ENCODE results near the gene PIK3C2A. TPM values are rescaled to one million over a fixed set of nuclear protein-coding genes. Genes with fewer than 3 reads are reported as not detected.

Gene PIK3C2A
- total and polyA plus RNA-seq, 2 of the 13 experiments (the other 11 are each of a cell fraction or from before 2014, with no cell fraction given) = 27.5 to 49.9 TPM

DNA sequence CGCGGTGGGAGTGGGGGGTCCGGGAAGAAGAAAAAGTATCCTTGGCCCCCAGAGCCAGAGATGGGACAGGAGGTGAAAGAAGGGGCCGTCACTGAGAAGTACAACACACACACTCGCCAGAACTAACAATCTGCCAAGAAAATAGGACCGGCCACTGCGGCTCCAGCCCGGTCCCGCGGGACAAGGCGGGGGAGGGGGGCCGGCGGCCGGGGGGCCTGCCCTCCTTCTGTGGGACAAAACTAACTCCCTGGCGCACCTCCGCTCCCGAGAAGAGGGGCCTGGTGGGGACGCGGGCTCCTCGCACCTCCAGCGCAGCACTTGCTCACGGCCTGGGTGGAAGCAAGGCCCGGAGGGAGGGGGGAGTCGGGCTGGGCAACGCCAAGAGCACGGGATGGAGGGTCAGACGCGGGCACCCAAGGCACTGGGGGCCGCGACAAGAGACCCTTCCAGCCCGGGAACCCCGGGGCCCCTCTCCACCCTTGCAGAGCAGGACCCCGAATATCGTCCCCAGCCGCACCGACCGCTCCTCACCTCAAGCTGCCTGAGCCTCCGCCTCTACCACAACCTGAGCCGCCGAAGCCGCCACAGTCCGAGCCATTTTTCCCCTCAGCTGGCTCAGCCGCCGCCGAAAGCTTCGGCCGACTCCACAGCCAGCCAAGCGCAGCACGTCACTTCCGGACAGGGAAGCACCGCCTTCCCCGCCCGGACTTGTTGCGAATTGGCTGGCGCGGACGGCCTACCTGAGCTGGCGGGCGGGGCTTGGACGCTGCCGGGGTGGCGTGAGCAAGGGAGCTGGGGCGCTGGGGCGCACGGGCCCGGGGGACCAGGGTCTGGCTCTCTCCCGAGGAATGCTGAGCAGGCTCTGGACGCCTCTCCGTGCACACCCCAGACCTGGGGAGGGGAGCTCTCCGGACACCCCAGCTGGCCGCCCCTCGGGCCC, at the start of gene PIK3C2A (continued):
- TF ChIP-seq, protein P1, sequence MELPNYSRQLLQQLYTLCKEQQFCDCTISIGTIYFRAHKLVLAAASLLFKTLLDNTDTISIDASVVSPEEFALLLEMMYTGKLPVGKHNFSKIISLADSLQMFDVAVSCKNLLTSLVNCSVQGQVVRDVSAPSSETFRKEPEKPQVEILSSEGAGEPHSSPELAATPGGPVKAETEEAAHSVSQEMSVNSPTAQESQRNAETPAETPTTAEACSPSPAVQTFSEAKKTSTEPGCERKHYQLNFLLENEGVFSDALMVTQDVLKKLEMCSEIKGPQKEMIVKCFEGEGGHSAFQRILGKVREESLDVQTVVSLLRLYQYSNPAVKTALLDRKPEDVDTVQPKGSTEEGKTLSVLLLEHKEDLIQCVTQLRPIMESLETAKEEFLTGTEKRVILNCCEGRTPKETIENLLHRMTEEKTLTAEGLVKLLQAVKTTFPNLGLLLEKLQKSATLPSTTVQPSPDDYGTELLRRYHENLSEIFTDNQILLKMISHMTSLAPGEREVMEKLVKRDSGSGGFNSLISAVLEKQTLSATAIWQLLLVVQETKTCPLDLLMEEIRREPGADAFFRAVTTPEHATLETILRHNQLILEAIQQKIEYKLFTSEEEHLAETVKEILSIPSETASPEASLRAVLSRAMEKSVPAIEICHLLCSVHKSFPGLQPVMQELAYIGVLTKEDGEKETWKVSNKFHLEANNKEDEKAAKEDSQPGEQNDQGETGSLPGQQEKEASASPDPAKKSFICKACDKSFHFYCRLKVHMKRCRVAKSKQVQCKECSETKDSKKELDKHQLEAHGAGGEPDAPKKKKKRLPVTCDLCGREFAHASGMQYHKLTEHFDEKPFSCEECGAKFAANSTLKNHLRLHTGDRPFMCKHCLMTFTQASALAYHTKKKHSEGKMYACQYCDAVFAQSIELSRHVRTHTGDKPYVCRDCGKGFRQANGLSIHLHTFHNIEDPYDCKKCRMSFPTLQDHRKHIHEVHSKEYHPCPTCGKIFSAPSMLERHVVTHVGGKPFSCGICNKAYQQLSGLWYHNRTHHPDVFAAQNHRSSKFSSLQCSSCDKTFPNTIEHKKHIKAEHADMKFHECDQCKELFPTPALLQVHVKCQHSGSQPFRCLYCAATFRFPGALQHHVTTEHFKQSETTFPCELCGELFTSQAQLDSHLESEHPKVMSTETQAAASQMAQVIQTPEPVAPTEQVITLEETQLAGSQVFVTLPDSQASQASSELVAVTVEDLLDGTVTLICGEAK (IDR thresholded peaks at IDR 0.05) = no peak
- TF ChIP-seq, protein P1 (CRISPR knock-in tag; IDR thresholded peaks at IDR 0.05) = peak; percentile 72; the same call in 1 of the 2 replicates
- no peak for TF ChIP-seq ZNF660 (CRISPR knock-in tag; IDR thresholded peaks at IDR 0.05; ENCODE audit: borderline replicate concordance, low read depth)
- TF ChIP-seq ZNF75D (CRISPR knock-in tag; IDR thresholded peaks at IDR 0.05; ENCODE audit: borderline replicate concordance) = no peak
- TF ChIP-seq ISL2 (CRISPR knock-in tag; IDR thresholded peaks at IDR 0.05) = 0 out of 2 replicates have a peak, but pooled peaks have one; percentile 4
- TF ChIP-seq NPAS2 (CRISPR knock-in tag; IDR thresholded peaks at IDR 0.05; ENCODE audit: borderline replicate concordance) = no peak
- peak; percentile 78 for TF ChIP-seq KMT2B (CRISPR knock-in tag; IDR thresholded peaks at IDR 0.05)
- TF ChIP-seq ZNF607 (CRISPR knock-in tag; IDR thresholded peaks at IDR 0.05; ENCODE audit: borderline replicate concordance) = peak; percentile 65; the same call in 1 of the 2 replicates
- no peak for TF ChIP-seq FLYWCH1 (CRISPR knock-in tag; IDR thresholded peaks at IDR 0.05)
- no peak for TF ChIP-seq SOX6 (IDR thresholded peaks at IDR 0.05)
- peak; percentile 77 for TF ChIP-seq SOX6 (CRISPR knock-in tag; IDR thresholded peaks at IDR 0.05)
- TF ChIP-seq RNF2 (conservative IDR thresholded peaks at IDR 0.05; ENCODE audit: low read depth) = no peak
- TF ChIP-seq ZNF225 (CRISPR knock-in tag; IDR thresholded peaks at IDR 0.05) = no peak
- TF ChIP-seq FOXM1 (CRISPR knock-in tag; IDR thresholded peaks at IDR 0.05) = no peak
- peak; percentile 22 for TF ChIP-seq TEAD3 (CRISPR knock-in tag; optimal IDR thresholded peaks at IDR 0.05; ENCODE audit: borderline replicate concordance)
- TF ChIP-seq, protein P2, sequence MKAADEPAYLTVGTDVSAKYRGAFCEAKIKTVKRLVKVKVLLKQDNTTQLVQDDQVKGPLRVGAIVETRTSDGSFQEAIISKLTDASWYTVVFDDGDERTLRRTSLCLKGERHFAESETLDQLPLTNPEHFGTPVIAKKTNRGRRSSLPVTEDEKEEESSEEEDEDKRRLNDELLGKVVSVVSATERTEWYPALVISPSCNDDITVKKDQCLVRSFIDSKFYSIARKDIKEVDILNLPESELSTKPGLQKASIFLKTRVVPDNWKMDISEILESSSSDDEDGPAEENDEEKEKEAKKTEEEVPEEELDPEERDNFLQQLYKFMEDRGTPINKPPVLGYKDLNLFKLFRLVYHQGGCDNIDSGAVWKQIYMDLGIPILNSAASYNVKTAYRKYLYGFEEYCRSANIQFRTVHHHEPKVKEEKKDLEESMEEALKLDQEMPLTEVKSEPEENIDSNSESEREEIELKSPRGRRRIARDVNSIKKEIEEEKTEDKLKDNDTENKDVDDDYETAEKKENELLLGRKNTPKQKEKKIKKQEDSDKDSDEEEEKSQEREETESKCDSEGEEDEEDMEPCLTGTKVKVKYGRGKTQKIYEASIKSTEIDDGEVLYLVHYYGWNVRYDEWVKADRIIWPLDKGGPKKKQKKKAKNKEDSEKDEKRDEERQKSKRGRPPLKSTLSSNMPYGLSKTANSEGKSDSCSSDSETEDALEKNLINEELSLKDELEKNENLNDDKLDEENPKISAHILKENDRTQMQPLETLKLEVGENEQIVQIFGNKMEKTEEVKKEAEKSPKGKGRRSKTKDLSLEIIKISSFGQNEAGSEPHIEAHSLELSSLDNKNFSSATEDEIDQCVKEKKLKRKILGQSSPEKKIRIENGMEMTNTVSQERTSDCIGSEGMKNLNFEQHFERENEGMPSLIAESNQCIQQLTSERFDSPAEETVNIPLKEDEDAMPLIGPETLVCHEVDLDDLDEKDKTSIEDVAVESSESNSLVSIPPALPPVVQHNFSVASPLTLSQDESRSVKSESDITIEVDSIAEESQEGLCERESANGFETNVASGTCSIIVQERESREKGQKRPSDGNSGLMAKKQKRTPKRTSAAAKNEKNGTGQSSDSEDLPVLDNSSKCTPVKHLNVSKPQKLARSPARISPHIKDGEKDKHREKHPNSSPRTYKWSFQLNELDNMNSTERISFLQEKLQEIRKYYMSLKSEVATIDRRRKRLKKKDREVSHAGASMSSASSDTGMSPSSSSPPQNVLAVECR (CRISPR knock-in tag; IDR thresholded peaks at IDR 0.05; ENCODE audit: borderline replicate concordance) = peak; percentile 94; the same call in 1 of the 2 replicates

Measured in HepG2 (cell line).